C1 segment of cervical spinal cord (tissue), 14 donors: ENCODE data around the gene THRB.

Source experiments
- DNase-seq, 14 donors: peaks; one replicate each; lab custom pipeline; 2025; lab: John Stamatoyannopoulos, UW

Gene THRB

GRCh38 chr3:24311881-24312280 lies 182.8 kb downstream of the THRB start:
- DNase-seq, result no peak

- no peak for DNase-seq
Observed at GRCh38 chr3:24310887-24311286, 183.8 kb downstream of the THRB start.

DNA sequence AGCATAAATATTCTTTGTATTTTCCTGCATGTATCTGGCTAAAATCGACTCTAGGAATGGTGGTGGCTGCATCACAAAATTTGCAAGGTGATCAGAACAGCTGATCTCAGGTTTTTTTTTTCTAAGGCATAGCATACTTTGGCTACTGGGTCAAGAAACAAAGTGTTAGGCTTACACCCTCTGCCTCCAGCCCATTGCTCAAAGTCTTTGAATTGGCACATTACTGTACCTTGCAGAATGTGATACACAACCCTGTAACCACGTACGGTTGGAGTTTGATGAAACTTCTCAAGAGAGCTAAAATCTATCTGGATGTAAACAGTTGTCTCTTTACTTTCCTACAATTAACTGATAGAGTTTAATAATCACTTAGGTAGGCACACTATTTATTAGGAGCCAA lies 188.1 kb downstream of the THRB start:
- no peak for DNase-seq

DNA sequence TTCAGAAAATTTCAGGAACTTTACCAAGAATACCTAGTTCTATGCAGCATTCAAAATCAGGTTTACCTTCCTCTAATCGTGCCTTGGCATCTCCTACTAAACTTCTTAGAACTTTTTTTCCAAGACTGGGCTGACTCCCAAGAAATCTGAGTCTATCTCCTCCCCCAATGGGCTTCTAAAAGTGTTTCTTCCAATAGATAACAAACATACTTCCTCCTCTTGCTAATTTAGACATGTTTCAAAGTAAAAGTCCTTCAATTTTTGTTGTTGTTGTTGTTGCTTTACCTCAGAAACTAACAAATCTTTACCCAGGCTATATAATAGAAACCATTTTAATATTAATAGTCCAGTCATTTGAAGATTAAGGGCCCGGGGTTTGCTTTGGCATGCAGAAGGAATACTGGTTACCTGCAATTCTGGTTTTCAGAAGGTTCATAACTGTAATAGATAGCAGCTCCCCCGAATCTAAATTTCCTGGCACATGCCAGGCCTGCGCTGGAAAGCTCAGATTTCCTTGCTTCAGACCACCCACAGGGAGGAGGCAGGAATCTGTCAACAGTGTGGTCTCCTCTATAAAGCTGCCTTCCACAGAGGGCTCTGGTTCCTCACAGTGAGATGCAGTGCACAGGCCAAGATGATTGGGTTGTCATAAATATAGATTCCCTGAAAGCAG lies 188.7 kb downstream of the THRB start:
- DNase-seq, result no peak

DNA sequence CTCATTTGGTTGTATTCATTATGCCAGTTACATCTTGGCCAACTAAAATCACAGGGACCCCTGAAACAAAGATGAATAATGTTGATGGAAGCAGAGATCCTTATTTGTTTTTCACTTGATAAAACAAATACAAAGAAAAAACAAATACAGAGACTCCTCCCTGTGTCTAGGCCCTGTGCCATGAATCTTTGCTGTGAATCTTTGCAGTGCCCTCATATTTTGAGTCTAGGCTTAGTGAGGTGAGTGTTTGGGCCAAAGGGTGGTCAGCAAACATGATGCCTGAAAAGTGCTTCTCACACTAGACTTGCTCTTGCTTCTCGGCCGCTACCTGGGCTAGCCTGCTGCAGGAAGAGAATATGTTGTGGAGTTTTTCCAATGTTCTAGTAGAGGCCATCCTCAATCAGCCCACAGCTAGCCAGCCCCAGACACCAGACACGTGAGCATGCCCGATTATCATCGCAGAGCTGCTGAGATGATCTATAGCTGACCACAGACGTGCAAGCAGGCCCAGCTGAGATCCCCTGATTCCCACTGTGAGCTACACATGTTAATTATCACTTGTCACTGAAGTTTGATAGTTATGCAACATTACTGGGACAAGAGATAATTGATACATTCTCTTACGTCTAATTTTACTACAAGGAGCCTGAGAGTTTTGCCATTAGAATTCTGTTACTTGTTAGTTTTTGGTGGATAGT lies 191.4 kb downstream of the THRB start:
- no peak for DNase-seq

GRCh38 chr3:24302396-24302795 lies 192.3 kb downstream of the THRB start:
- no peak for DNase-seq

DNA sequence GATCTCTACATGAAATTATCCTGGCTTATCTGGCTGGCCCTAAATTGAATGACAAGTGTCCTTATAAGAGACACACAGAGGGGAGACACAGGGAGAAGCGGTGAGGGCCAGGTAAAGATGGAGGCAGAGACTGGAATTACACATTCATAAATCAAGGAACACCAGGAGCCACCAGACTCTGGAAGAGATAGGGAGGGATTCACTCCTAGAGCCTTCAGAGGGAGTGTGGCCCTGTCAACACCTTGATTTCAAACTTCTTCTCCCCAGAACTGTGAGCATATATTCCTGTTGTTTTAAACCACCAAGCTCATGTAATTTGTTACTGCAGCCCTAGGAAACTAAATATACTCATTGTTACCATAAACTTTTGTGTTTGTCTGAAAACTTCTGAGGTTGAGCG lies 193.7 kb downstream of the THRB start:
- DNase-seq, result no peak

GRCh38 chr3:24299806-24300626 lies 194.6 kb downstream of the THRB start:
- no peak for DNase-seq

- no peak for DNase-seq
Observed at GRCh38 chr3:24299246-24299805, 195.3 kb downstream of the THRB start.

DNA sequence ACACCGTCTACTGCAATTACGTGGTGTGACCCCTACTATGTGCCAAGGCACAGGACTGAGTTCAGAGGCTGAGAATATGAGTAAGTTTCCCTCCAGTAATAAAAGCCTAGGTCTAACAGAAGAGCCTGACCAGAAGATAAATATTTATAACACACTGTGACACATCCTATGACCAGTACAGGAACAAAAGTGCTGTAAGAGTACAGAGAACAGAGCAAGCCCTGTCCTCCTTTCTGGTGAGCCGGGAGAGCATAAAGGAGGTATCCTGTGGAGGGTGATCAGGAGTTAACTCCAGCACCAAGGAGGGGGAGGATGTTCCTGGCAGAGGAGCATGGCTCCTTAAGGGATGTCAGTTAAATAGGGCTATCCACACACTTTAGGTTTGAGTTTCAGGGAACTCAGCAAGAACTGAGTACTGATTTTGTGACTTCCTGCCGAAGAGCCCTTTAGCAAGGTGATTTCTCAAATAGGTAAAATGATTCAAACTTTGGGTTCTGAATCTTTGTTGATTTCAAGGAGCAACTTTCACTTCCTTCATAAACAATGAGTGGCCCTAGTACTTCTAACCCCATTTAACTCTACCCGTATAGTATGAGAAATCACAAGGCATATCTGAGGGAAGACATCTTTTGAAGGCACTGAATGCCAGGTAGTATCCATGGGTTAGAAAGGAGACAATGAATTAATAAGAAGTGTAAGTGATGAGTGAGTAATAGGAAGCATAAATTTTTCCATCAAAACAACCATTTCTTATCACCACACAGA lies 198.0 kb downstream of the THRB start:
- peak in 1 of 14 donors; percentile 21 for DNase-seq

DNA sequence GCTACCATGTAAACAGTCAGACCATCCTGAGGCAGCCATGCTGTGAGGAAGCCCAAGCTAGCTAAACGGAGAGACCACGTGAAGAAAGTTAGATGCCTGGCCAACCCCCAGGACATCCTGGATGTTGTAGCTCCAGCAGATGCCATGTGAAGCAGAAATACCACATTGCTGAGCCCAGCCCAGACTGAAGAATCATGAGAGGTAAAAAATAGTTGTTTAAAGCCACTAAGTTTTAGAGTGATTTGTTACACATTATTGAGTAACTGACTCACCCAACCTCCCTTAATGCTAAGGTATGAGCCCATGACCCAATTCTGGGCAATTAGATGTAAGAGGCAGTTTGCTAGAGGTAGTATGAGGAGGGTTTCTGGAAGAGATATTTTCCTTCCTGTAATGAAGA lies 200.5 kb downstream of the THRB start:
- no peak for DNase-seq

GRCh38 chr3:24291646-24292045 lies 203.0 kb downstream of the THRB start:
- no peak for DNase-seq

- no peak for DNase-seq
Observed at GRCh38 chr3:24290596-24290995, 204.1 kb downstream of the THRB start.

GRCh38 chr3:24288496-24289236 lies 206.0 kb downstream of the THRB start:
- DNase-seq, result peak in 11 of 14 donors; percentile 25 to 76 (median 37)

DNA sequence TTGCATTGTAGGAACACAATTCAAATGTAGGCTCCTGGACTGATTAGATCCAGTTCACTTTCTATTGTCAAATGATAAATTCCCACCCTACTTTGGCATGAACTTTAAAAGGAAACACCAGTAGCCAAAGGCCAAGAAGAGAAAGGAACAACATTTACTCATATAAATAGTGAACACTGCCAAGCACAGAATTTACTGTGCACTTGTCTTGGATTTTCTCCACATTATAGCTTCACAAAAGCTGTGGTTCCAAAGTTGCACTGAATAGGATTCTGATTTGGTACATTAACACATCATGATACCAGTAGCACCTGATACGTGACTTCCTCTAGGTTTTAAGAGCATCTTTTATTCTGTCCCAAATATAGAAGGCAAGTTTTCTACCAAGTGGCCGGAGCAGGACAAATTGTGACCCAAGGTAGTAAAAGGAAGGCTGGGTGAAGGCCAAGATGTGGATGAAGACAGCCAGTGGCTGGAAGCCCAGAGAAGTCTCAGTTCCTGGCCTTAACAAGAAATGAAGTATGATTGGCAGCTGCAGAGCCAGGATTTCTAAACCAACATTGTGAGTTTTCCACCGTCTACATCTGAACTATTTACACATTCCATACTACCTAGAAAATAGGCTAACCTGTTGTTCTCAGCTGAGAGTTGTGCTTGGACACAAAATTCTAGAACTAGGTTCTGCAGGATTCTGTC lies 206.7 kb downstream of the THRB start:
- peak in 8 of 14 donors; percentile 2 to 26 (median 16) for DNase-seq

GRCh38 chr3:24286405-24286804 lies 208.2 kb downstream of the THRB start:
- no peak for DNase-seq

DNA sequence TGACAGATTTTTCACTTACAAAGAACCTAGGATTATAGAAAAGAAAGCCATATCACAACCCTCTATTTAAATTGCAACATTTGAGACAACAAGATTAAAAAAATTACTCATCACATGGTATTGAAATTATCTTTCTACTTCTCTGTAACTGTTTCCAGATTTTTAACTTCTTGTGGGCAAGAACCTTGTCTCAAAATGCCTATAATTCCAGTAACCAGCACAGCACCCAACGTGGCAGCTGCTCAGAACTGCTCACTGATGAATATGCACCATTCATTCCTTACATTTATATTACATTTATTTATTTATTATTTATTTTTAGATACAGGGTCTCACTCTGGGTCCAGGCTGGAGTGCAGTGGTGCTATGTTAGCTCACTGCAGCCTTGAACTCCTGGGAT lies 216.1 kb downstream of the THRB start:
- DNase-seq, result no peak

GRCh38 chr3:24273491-24273890 lies 221.2 kb downstream of the THRB start:
- DNase-seq, result no peak

- no peak for DNase-seq
Observed at GRCh38 chr3:24272875-24273274, 221.8 kb downstream of the THRB start.

DNA sequence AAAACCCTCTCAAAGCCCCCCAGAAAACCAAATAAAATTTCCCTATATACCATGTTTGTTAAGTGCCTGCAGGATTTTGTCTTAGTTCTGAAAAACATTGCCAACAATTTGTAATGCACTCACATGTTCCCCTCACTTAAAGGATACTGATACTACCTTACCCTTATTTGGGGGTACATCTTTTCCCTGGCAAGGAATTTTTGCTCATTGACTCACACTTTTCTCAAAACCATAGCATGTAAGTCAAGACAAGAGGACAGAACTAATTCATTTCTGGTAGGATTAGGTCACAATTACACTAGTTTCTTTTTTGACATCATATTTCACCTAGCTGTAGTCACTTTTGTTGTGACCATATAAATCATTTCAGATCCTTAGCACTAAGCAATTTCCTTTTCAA lies 222.2 kb downstream of the THRB start:
- no peak for DNase-seq
